A673 (cell line): Measurements from ENCODE around the gene IRS1. TPM values are rescaled to one million over a fixed set of nuclear protein-coding genes. Genes with fewer than 3 reads are reported as not detected.

ENCODE experiments used
- BruUV-seq: library from RNA; stranded (reverse); fragments of 400-500 nt; replicated peaks from 2 replicates; lab custom pipeline; 2021; lab: Mats Ljungman, UMichigan
- CTCF ChIA-PET: fragments of 300-600 bp; sonication (Branson Sonifier 250); formaldehyde crosslinking; loops from one replicate; lab custom pipeline; 2022; ENCODE audit warnings: antibody characterized with exemption; lab: Charles Lee
- POLR2A ChIA-PET: fragments of 300-600 bp; sonication (Branson Sonifier 250); formaldehyde crosslinking; loops from one replicate; lab custom pipeline; 2022; ENCODE audit warnings: antibody characterized with exemption; ENCODE audit not compliant: low non-redundant PET; lab: Charles Lee
- DNase-seq: peaks from one replicate; pipeline ENCODE4 v3.0.0-alpha.2; 2015; ENCODE audit warnings: low spot score
- H3K27ac ChIP-seq: fragments of 200-600 bp; sonication (generic); 2 replicates; pipeline ENCODE4 v1.5.1; 2016; ENCODE audit warnings: mixed run types, low read depth, mild to moderate bottlenecking, mixed read lengths, antibody characterized with exemption, low read length; ENCODE audit not compliant: poor library complexity, severe bottlenecking
- H3K27me3 ChIP-seq: fragments of 200-600 bp; sonication (generic); replicated peaks from 2 replicates; pipeline ENCODE4 v1.6.1; 2017; ENCODE audit warnings: mixed run types, low read depth, mild to moderate bottlenecking, mixed read lengths, antibody characterized with exemption, low read length; ENCODE audit not compliant: insufficient read depth, poor library complexity
- H3K36me3 ChIP-seq: fragments of 200-600 bp; sonication (generic); 2 replicates; pipeline ENCODE4 v1.6.1; 2016; ENCODE audit warnings: mixed run types, mild to moderate bottlenecking, mixed read lengths, antibody characterized with exemption, low read length; ENCODE audit not compliant: insufficient read depth, poor library complexity, severe bottlenecking
- H3K4me1 ChIP-seq: fragments of 200-600 bp; sonication (generic); 2 replicates; pipeline ENCODE4 v1.6.1; 2017; ENCODE audit warnings: mixed run types, mild to moderate bottlenecking, mixed read lengths, antibody characterized with exemption, low read length; ENCODE audit not compliant: insufficient read depth, poor library complexity, severe bottlenecking
- H3K4me3 ChIP-seq: fragments of 200-600 bp; sonication (generic); 2 replicates; pipeline ENCODE4 v1.5.1; 2016; ENCODE audit warnings: low read depth, mixed run types, mild to moderate bottlenecking, mixed read lengths, low read length; ENCODE audit not compliant: poor library complexity, severe bottlenecking
- H3K9me3 ChIP-seq: fragments of 200-600 bp; sonication (generic); 2 replicates; pipeline ENCODE4 v1.6.1; 2016; ENCODE audit warnings: mixed run types, low read depth, mild to moderate bottlenecking, mixed read lengths, antibody characterized with exemption, low read length; ENCODE audit not compliant: poor library complexity, severe bottlenecking
- CTCF ChIP-seq: fragments of 300-800, 200-600 bp; sonication (generic); conservative IDR thresholded peaks from 2 replicates; pipeline ENCODE4 v1.5.1; 2017; ENCODE audit warnings: low read depth, mild to moderate bottlenecking, antibody characterized with exemption, low read length, moderate library complexity, mixed read lengths
- EZH2 ChIP-seq: fragments of 200-600 bp; sonication (generic); IDR thresholded peaks from 2 replicates; pipeline ENCODE4 v1.6.1; 2017; ENCODE audit warnings: borderline replicate concordance, low read depth, mild to moderate bottlenecking, mixed read lengths, antibody characterized with exemption, low read length; ENCODE audit not compliant: poor library complexity, severe bottlenecking
- intact Hi-C: fragments of 100-400 bp; cut with micrococcal nuclease; formaldehyde crosslinking; loops from one replicate; pipeline ENCODE4 v1.10.0; 2022; ENCODE audit not compliant: unreplicated experiment
- total RNA-seq: library from RNA; stranded (reverse); gene quantifications from 2 replicates; pipeline ENCODE4 v1.2.3, GENCODE V29; 2021

The IRS1 gene
- total RNA-seq, 1 experiment from 2014 or later = 29.3 TPM

- POLR2A ChIA-PET = no interaction called here
- CTCF ChIA-PET = no interaction called here
- H3K27ac ChIP-seq = no peak overlapping the region
- peaks cover 4% of the 10 kb centered on the region for H3K9me3 ChIP-seq
- H3K4me1 ChIP-seq = peaks cover 32% of the 10 kb centered on the region
- no peak for DNase-seq
- no peaks in the 10 kb centered on the region for H3K27me3 ChIP-seq
- no peak for TF ChIP-seq EZH2
- TF ChIP-seq CTCF = no peak
- H3K36me3 ChIP-seq = peaks cover 33% of the 10 kb centered on the region
- no TSS peak for BruUV-seq
- H3K4me3 ChIP-seq = no peak overlapping the region
- intact Hi-C loops = no loop called here
Observed at GRCh38 chr2:226788064-226788463, 11.6 kb downstream of the IRS1 start.

GRCh38 chr2:226783885-226784284 is 15.7 kb downstream of the IRS1 start:
- Histone ChIP-seq H3K27me3 (no peaks in the 10 kb centered on the region), H3K9me3 (peaks cover 4% of the 10 kb centered on the region), H3K4me3 (no peak overlapping the region), H3K36me3 (peaks cover 32% of the 10 kb centered on the region), H3K27ac (no peak overlapping the region), H3K4me1 (peaks cover 3% of the 10 kb centered on the region)
- intact Hi-C loops = no loop called here
- CTCF ChIA-PET = no interaction called here
- no TSS peak for BruUV-seq
- DNase-seq = no peak
- TF ChIP-seq CTCF = no peak
- no peak for TF ChIP-seq EZH2
- POLR2A ChIA-PET = no interaction called here

GRCh38 chr2:226782092-226782713 is 17.4 kb downstream of the IRS1 start:
- no peaks in the 10 kb centered on the region for H3K27me3 ChIP-seq
- no peak overlapping the region for H3K27ac ChIP-seq
- ChIA-PET CTCF (no interaction called here), POLR2A (no interaction called here)
- peaks cover 29% of the 10 kb centered on the region for H3K36me3 ChIP-seq
- TF ChIP-seq CTCF = no peak
- intact Hi-C loops = no loop called here
- no TSS peak for BruUV-seq
- H3K9me3 ChIP-seq = peaks cover 4% of the 10 kb centered on the region
- H3K4me3 ChIP-seq = no peak overlapping the region
- peaks cover 8% of the 10 kb centered on the region for H3K4me1 ChIP-seq
- no peak for DNase-seq
